ENCODE results near the gene MAP3K20. TPM values are rescaled to one million over a fixed set of nuclear protein-coding genes. Genes with fewer than 3 reads are reported as not detected.

MAP3K20 gene
- total and polyA plus RNA-seq, 2 experiments from 2014 or later, result 151 to 169 TPM

GRCh38 chr2:173150963-173151362, 75.3 kb downstream of the MAP3K20 start:
- no peak for TF ChIP-seq CTCF (IDR thresholded peaks at IDR 0.05; ENCODE audit: low read depth, low read length)
- no peaks in the 10 kb centered on the region for H3K27me3 ChIP-seq
- no peaks in the 10 kb centered on the region for H3K36me3 ChIP-seq
- H3K9me3 ChIP-seq (ENCODE audit: low read depth), result no peaks in the 10 kb centered on the region
- H3K4me1 ChIP-seq (ENCODE audit: low read depth), result peaks cover 14% of the 10 kb centered on the region
- no peak overlapping the region for H3K27ac ChIP-seq
- no peak for DNase-seq (ENCODE audit: low read depth in 1 of 2, low spot score in 1 of 2)
- no peak overlapping the region for H3K4me3 ChIP-seq

- no peaks in the 10 kb centered on the region for H3K36me3 ChIP-seq
- DNase-seq (ENCODE audit: low read depth in 1 of 2, low spot score in 1 of 2), result peak in 1 of 2 donors; percentile 39
- no peaks in the 10 kb centered on the region for H3K27me3 ChIP-seq
- peak overlapping the region; percentile 20 for H3K27ac ChIP-seq
- no peak overlapping the region for H3K4me3 ChIP-seq
- no peaks in the 10 kb centered on the region for H3K9me3 ChIP-seq (ENCODE audit: low read depth)
- peaks cover 14% of the 10 kb centered on the region for H3K4me1 ChIP-seq (ENCODE audit: low read depth)
- TF ChIP-seq CTCF (IDR thresholded peaks at IDR 0.05; ENCODE audit: low read depth, low read length), result no peak
These were observed 76.2 kb downstream of the MAP3K20 start for GRCh38 chr2:173151671-173152401.

- no peak overlapping the region for H3K27ac ChIP-seq
- H3K4me3 ChIP-seq, result no peak overlapping the region
These were observed 77.7 kb downstream of the MAP3K20 start for GRCh38 chr2:173153301-173153885.

GRCh38 chr2:173157676-173158293, 82.1 kb downstream of the MAP3K20 start:
- Histone ChIP-seq H3K9me3 (ENCODE audit: low read depth) (no peaks in the 10 kb centered on the region), H3K27ac (no peak overlapping the region), H3K27me3 (no peaks in the 10 kb centered on the region), H3K4me3 (no peak overlapping the region), H3K4me1 (ENCODE audit: low read depth) (peaks cover 15% of the 10 kb centered on the region), H3K36me3 (no peaks in the 10 kb centered on the region)
- TF ChIP-seq CTCF (IDR thresholded peaks at IDR 0.05; ENCODE audit: low read depth, low read length), result no peak
- DNase-seq (ENCODE audit: low read depth in 1 of 2, low spot score in 1 of 2), result no peak

More at GRCh38 chr2:173153301-173153885, 77.7 kb downstream of the MAP3K20 start:
- TF ChIP-seq CTCF (IDR thresholded peaks at IDR 0.05; ENCODE audit: low read depth, low read length), result no peak
- no peak for DNase-seq (ENCODE audit: low read depth in 1 of 2, low spot score in 1 of 2)
- H3K9me3 ChIP-seq (ENCODE audit: low read depth), result no peaks in the 10 kb centered on the region
- no peaks in the 10 kb centered on the region for H3K27me3 ChIP-seq
- no peaks in the 10 kb centered on the region for H3K36me3 ChIP-seq
- peaks cover 14% of the 10 kb centered on the region for H3K4me1 ChIP-seq (ENCODE audit: low read depth)

- H3K27ac ChIP-seq, result peak overlapping the region; percentile 78
- no peaks in the 10 kb centered on the region for H3K36me3 ChIP-seq
- no peaks in the 10 kb centered on the region for H3K9me3 ChIP-seq (ENCODE audit: low read depth)
- DNase-seq (ENCODE audit: low read depth in 1 of 2, low spot score in 1 of 2), result peak; percentile 23 to 99
- no peak overlapping the region for H3K4me3 ChIP-seq
- peaks cover 15% of the 10 kb centered on the region for H3K4me1 ChIP-seq (ENCODE audit: low read depth)
- TF ChIP-seq CTCF (IDR thresholded peaks at IDR 0.05; ENCODE audit: low read depth, low read length), result no peak
- H3K27me3 ChIP-seq, result no peaks in the 10 kb centered on the region
These were observed 84.3 kb downstream of the MAP3K20 start for GRCh38 chr2:173159791-173160463.
